ENCODE data around the gene DNMT3B.
"Not testable (repeated sequence)": the region's sequence is repeated elsewhere in the genome, so short reads cannot be mapped to it uniquely, and the experiment has no call there.

DNMT3B gene

DNA sequence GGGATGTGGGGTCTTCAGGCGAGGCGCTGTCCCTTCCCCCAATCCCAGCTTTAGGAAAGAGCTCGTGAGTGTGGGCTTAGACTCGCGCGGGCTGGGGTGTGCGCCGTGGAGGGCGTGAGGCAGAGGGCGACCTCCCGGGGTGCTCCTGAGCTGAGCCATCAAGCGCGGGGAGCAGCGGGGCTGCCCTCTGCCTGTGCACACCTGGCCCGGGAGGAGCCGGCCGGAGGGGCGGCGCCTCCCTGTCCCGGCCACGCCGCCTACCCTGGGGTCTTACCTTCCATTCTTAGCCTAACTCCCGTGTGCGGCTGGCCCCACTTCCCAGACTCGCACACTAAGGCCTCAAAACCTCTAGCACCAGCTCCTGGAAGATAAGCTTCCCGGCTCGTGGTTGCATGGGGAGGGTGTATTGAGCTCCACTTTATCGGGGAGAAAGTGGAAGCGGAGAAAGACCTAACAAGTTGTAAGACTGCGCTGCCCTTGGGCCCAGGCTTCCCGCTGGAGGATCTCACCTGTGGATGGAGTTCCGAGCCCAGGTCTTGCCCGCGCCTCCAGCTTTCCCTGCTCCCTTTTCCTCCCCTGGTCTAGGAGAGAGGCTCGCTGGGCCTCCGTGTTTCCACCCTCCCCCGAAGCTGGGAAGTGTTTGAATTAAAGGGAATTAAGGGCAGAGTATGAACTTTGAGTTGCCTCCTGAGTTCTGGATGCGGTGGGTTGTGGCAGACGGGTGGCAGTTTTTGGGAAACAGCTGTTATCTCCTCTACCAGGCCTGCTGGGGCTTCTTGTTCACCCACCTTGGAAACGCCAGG lies 1.2 kb downstream of the DNMT3B start:
- FAIRE-seq, result no peak

DNA sequence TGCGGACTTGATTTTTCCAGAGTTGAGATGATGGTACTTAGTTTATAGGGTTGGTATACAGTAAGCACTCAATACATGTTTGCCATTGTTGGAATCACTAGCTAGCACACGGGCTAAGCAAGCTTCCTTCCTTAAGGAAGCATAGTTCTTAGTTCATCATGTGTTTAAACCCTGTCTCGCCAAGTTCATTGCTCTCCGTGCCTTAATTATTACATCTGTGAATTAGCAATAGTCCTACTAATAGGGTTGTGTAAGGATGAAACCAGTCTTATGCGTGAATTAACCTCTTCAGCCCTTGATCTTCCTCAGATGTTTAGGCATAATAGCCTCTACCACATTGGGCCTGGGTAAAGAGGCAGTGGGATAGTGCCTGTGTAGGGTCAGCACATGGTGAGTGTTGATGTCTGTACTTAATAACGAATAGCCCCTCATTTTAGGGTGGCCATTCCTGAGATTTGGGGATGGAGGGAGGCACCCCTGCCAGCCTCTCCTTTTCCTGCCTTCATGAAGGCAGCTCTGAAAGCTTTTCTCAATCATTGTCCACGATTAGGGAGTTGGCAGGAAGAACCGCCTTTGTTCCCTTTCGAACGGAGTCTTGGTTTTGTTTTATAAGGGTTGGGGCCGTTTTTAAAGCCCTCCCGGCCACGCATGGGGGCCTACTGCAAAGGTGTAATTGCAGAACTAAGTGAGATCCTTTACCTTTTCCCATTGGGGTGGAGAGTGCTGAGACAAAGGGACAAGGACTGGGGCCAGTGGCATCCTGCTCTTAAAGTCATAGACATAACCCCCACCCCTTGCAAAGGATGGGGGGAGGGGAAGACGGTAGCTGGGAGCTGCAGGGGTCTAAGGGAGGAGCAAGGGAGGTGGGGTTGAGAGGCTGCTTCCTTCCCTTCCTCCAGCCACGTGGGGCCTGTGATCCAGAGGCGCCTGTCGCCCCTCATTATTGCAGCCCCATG lies 2.1 kb downstream of the DNMT3B start:
- no peak for FAIRE-seq

DNA sequence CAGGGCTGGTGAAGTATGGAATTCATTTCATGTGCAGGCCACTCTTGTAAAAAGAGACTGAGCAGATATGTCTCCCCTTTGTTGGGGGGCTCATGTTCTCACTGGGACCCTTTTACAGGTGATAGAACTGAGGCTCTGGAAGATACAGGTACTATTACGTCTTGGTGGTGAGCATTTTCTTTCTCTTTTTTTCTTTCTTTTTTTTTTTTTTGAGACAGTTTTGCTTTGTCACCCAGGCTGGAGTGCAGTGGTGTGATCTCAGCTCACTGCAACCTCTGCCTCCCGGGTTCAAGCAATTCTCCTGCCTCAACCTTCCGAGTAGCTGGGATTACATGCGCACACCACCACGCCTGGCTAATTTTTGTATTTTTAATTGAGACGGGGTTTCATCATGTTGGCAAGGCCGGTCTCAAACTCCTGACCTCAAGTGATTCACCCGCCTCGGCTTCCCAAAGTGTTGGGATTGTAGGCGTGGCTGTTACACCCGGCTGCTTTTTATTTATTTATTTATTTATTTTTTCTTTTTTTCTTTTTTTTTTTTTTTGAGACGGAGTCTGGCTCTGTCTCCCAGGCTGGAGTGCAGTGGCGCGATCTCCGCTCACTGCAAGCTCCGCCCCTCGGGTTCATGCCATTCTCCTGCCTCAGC lies 3.2 kb downstream of the DNMT3B start:
- FAIRE-seq, result not testable (repeated sequence)

DNA sequence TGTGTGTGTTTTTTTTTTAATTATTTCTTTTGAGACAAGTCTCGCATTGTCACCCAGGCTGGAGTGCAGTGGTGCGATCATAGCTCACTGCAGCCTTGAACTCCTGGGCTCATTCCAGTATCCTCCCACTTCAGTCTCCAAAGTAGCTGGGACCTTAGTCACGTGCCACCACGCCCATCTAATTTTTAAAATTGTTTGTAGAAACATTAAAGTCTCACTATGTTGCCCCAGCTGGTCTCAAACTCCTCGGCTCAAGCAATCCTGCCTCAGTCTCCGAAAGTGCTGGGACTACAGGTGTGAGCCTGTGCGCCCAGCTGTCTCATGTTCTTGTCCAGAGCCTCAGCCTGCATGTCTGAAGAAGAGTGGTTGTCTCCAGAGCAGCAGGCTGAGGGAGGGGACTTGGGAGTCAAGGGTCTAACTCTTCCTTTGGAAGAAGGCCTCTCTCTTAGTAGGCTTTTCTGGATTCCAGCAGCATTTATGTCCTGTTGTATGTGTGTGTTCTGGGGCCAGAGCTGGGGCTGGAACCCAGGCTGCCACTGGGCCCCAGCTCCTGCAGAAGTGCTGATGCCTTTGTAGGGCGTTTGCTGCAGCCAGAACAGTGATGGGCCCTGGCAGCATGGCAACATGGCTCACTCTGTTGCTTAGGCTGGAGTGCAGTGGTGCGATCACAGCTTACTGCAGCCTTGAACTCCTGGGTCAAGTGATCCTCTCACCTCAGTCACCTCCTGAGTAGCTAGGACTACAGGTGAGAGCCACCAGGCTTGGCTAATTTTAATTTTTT lies 5.4 kb downstream of the DNMT3B start:
- no peak for FAIRE-seq

DNA sequence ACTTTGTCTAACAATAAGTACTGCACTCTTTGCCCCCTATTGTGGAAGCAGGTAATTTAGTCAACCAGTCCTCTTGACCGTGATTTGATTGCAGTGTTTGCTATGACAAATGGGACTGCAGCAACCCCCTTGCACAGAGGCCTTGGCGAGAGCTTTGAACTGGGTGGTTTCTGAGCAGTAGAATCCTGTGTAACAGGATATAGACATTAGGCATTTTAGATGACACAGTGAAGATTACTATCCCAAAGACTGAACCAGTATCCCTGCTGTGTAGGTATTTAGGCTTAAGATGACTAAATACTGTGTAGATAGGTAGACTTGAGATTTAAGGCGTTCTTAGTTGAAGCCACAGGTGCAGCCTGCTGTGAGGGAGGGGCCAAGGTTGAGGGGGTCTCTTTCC lies 9.9 kb downstream of the DNMT3B start:
- no peak for FAIRE-seq

DNA sequence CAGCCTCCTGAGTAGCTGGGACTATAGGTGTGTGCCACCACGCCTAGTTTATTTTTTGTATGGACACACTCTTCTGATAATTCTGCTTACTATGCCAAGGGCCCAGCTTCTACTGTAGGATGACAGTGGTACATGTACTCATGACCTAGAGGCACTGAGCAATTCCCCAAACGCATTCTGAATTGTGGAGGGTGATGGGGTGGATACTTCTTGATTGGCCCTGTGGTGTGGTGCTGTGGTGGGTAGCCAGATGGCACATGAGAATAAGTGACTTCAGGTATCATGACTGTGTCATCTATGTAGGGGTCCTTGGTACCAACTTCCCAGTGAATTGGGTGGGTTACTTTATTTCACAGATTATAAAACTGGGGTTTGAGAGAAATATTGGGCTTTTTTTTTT lies 11.0 kb downstream of the DNMT3B start:
- FAIRE-seq, result no peak

DNA sequence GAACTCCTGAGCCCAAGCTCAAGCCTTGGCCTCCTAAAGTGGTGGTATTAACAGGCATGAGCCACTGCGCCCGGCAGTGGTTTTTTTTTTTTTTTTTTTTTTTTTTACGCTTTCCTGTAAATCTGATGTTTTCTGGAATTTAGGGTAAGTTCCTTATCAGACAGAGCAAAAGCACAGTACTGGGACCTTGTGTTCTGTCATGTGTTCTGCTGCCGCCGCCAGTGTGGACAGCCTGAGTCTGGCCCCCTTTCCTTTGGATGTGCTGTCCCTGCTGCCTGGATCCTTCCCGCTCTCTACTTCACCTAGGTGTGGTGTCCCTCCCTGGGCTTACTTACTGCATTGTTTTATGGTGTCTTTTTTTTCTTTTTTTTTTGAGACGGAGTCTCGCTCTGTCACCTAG lies 11.7 kb downstream of the DNMT3B start:
- no peak for FAIRE-seq

DNA sequence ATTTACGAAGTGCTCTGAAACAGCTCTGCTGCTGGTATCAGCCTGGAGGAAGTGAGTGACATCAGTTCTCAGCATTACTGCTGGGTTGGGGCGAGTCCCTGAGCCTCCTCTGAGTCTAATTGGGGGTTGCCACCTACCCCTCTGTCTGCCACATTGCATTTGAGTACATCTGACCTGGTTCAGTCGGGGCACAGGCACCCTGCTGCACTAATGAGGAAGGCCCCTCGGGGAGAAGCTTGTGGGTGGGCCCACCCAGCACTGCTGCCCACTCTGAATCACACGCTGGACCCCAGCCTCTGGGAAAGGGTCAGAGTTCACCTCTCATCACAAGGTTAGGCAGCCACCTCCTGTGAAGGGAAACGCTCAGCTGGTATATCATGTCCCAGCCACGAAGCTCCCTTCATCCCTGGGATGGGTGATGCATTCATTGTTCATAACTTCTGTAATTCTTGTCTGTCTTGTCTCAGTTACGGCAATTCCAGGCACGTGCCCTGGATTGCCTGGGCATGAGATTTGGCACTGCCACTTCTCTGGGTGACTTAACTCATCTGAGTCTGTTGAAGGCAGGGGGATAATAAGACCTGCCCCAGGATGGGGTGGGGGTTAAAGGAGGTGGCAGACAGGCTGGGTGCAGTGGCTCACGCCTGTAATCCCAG lies 13.3 kb downstream of the DNMT3B start:
- no peak for FAIRE-seq

DNA sequence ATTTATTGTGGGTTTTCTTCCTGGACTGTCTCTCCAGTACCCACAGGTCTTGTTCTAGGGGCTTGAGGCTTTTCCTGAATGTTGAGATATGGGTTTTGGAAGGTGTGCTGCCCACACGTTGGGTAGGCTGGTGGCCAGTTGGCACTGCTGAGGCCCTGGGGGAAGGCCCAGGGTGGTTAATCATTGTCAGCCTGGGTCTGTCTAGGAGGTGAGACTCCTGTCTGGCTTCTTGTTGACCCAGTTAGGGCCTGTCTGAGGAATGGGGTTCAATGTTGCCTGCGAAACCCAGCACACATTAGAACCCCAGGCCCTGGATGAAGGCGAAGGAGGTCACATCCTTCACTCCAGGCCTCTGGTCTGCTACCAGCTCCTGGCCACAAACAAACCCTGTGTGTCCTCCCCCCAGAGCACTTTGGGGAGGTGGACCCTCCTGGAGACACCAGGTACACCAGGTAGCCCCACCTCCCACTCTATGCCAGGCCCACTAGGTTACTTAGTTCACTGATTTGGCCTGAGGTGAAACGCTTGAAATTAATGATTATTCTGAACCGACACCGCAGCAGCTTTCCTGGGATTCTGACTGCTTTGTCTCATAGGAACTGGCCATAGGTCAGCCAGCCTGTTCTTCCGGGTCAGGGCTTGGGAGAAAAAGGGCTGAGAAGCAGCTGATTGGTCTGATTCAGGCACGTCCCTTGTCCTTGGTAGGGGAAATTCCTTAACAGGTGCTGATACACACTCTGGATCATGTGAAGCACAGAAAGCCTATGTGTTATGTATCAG lies 15.2 kb downstream of the DNMT3B start:
- no peak for FAIRE-seq

DNA sequence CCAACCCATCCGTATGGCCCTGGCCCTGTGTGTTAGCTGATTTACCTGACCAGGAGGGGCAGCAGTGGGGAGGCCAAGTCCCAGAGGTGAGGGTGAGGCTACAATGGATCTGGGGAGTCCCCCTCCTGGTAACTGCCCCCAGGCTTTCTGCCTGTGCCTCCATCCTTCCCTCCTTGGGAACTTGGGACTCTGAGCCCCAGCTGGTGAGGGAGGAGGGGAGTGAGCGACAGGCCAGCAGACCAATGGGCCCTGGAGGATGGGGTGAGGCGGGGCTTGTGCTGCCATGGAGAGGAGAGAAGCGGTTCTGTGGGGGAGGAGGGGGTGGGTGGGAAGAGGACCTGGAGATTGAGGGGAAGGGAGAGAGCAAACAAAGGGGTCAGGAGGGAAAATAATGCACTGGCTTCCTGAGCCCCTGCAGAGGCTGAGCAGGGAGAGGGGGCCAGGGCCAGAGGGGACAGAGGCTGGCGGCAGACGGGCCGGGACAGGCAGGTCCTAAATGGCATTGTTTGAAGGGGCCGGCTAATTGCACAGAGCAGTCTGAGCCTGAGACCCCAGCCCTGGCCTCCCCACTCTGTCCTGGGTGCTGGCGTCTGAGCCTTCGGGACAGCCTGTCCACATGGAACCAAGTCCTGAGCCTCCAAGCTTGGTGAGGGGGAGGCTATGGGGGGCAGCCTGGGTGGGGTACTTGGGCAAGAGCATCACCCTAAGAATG lies 17.5 kb downstream of the DNMT3B start:
- FAIRE-seq, result no peak

DNA sequence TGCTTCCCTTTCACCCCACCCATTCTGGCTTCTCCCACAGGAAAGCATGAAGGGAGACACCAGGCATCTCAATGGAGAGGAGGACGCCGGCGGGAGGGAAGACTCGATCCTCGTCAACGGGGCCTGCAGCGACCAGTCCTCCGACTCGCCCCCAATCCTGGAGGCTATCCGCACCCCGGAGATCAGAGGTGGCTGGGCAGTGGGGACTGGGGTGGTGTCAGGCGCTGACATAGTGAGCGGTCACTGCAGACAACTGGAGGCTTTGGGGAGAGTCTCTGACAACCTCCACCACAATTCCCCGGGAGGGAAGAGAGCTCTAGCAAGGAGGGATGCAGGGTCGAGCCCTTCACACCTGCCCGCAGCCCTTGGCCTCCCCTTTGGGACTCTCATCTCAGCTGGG lies 18.1 kb downstream of the DNMT3B start:
- FAIRE-seq, result no peak

DNA sequence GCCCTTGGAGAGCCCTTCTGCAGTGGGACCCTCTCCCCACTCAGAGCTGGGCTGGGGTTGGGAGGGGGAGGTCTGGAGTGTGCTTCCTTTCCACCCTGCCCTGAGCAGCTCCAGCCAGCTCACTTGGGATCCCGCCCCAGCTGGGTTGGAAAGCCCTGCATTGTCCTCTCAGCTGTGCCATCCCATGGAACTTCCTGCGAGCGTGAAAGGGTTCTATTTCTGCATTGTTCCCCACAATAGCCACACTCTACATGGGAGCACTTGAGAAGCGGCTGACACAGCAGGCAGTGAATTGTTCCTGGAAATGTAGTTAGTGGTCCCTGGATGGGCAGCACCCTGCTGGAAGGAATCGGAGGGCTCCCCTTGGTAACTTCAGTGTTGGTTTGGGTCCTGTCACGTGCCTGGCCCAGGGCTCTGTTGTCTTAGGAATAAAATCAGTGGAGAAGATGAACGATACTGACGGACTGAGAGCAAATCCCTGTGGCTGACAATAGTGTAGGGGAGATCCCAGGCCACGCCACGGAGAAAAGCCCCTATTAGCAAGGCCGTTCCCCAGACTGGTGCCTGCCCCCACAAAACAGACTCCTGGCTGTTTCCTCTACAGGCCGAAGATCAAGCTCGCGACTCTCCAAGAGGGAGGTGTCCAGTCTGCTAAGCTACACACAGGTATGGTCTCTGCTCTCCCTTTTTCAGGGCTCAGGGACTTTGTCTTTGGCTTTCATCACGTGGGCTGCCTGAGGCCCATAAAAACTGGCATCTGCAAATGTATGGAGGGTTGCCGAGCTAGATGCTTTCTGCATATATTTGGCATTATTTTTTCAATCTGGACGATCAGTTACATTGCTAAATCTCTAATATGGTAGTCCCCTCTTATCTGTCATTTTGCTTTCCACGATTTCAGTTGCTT lies 18.8 kb downstream of the DNMT3B start:
- no peak for FAIRE-seq

DNA sequence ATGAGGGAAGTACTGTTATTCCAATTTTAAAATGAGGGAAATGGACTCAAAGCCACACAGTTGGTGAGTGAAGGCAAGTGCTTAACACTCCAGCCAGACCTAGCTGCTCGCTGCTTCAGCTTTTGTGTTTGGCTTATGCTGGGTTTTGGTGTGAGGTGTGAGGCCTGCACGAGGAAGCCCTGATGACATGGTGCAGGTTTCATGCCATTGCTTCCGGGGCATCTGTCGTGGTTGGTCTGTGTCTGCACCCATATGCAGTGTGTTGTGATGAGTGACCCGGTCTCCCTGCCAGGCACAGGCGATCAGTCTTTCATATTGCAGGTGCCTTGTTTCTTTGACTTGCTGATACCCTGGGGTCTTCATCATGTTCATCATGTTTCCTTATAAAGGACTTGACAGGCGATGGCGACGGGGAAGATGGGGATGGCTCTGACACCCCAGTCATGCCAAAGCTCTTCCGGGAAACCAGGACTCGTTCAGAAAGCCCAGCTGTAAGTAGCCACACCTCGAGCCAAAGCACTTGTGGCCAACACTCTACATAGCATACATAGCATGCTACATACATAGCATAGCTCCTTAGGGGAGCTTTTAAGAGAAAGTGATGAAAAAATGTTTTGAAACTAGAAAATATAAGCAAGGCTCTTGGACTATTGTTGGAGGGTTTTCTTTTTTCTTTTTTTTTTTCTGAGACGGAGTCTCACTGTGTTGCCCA lies 22.3 kb downstream of the DNMT3B start:
- no peak for FAIRE-seq

DNA sequence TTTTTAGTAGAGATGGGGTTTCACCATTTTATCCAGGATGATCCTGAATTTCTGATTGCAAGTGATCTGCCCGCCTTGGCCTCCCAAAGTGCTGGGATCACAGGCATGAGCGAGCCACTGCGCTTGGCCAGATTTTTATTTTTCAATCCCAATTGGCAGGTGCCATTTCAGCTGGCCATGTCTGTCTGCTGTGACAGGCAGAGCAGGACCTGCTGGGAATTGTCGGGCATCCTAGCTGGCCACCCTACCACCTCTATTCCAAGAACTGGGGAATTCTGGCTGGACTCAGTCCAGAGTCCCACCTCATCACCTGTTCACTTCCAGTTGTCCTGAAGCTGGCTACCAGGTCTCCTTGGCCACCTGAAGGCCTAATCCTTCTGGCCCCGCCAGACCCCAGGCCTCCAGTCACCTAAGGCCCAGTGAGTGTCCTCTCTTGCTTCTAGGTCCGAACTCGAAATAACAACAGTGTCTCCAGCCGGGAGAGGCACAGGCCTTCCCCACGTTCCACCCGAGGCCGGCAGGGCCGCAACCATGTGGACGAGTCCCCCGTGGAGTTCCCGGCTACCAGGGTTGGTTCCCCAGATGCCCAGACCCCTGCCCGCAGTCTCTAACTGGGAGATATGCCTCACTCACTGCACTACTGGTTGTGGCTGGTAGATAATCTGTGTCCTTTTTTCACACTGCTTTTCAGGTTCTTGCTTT lies 24.0 kb downstream of the DNMT3B start:
- no peak for FAIRE-seq

DNA sequence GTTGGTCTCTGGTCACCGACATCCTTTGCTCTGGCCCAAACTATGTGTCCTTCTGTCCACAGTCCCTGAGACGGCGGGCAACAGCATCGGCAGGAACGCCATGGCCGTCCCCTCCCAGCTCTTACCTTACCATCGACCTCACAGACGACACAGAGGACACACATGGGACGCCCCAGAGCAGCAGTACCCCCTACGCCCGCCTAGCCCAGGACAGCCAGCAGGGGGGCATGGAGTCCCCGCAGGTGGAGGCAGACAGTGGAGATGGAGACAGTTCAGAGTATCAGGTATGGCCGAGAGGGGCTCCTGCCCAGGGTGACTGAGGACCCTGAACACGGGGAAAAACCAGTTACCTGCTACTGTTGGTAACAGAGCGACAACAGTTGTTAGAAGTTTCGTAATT lies 25.0 kb downstream of the DNMT3B start:
- FAIRE-seq, result no peak

DNA sequence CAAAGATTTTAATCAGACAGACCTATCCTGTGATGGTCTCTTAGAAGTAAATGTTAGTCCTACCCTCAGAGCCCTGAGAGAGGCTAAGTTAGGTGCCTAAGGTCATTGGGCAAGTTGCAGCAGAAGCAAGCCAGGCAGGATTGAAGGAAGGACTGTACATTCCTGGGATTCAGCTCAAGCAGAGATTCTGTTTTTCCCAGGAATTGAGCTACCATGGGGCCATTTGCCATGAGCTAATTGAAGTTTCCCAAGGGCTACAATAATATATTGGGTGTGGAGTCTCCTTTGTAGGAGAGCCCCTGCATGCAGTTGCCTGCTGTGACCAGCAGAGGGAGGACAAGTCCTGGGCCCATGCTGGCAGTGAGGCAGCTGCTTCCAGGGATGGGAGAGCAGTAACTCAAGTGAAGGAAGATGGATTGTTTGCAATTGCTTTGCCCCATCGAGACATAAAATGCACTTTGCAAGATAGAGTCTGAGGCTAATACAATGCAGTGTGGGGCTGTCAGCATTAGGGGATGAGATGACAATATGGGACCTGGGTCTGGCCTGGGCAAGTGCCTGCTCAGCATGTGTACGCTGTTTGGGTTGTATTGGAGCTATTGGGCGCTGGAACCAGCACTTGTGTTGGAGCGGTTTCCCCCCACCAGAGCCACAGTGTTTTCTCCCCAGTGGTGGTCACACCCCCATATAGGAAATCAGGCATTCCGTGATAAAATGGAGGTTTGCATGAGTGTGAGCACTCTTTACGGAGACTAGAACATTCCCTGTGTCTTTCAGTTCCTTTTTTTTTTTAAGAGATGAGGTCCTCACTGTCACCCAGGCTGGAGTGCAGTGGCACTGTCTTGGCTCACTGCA lies 27.9 kb downstream of the DNMT3B start:
- no peak for FAIRE-seq

DNA sequence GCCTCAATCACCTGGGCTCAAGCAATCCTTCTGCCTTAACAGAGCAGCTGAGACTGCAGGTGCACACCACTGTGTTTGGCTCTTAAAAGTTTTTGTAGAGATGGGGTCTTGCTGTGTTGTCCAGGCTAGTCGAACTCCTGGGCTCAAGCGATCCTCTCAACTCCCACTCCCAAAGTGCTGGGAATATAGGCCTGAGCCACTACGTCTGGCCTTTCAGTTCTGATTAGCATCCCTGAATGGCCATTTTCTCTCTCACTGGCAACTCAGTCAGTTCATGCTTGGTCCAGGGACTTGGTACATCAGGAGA lies 28.5 kb downstream of the DNMT3B start:
- FAIRE-seq, result no peak
